HG02588 (cell line): ENCODE measurements around the gene GLT6D1.
"Not testable (repeated sequence)": the region's sequence is repeated elsewhere in the genome, so short reads cannot be mapped to it uniquely, and the experiment has no call there.

Source experiments
- ATAC-seq: cut with Tn5 transposase; IDR thresholded peaks from one replicate; pipeline ENCODE4 v1.9.1; 2021; ENCODE audit warnings: mild to moderate bottlenecking, moderate library complexity; ENCODE audit not compliant: unreplicated experiment

Gene GLT6D1

DNA sequence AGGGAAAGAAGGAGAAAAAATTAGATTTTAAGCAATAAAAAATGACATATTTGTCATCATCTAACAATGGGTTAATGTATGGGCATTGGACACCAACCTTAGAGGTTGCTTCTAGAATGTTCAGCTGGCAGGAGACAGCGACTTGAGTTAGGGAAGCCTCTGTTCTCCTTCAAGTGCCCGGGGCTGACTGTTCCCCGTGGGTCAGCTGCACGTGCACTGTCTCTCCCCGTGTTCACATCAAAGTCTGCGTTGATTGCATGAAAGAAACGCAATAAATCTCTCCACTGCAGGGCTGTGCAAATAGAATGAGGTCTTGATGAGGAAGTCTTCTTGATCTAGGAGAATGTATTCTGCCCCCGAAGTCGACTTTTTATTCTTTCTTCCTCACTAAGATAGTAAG lies at the start of gene GLT6D1:
Gene GLT6D1, minus strand, starts transcription at position 345 of the 400 bp plus-strand sequence. CDS start 353 bp downstream, outside the sequence.
- no peak for ATAC-seq

DNA sequence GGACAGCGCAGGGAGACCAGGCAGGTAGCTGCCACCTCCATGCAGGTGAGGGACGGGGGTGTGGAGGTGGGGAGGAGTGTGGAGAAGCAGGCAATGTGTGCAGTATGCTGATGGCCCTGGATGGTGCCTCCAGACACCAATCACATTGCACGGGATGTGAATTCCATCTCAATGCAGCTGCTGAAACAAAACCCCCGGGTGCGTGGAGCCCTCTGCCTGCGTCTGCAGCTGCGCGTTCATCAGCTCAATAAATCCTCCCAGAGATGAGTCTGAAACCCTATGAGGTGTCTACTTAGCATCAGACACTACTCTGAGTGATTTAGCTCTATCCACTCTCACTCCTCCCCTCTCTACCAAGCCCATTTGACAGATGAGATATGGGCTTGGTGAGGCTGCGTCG lies 49.7 kb upstream of the GLT6D1 start:
- ATAC-seq, result no peak

GRCh38 chr9:135687216-135687615 lies 47.9 kb upstream of the GLT6D1 start:
- ATAC-seq, result no peak

DNA sequence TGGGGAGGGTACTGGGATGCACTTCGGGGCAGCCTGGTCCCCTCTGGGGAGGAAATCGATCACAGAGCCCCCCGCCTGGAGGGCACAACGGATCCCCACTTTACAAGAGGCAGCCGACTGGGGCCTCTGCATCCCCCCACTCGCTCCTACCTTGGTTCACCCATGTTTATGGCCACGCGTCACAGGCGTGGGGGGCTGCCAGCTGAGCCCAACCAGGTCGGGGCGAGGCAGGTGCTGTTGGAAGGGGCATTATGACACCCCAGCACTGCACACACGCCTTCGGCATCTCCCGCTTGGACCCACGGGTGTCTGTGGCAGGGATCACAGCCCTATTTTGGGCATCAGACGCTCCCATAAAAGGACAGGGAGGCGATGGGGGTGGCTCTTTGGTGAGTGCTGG lies 45.4 kb upstream of the GLT6D1 start:
- no peak for ATAC-seq

DNA sequence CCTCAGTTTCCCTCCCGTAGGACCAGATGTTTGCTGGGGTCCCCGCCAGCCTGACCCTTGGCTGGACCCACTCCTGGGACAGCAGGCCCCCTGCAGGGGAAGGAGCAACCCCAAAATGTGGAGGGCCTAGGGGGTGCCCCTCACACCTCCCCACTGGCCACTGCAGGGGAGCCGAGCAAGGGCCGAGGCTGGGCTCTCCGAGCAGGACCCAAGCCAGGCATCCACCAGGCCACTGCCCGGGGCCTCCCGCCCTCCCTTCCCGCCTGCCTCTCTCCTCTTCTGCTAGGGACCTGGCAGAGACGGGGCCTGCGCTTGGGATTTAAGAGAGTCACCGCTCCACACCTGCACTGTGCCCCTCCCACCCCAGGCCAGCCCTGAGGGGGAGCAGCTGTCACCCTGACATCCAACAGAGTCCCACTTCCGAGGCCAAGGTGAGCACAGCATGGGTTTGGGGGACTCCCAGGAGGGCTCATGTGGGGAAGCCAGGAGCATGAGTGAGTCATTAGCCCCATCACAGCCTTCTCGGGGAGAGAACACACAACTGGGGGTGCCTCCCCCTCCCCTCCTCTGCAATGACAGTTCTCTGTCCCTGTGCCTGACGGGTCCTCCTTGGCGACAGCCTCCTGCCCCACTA lies 44.2 kb upstream of the GLT6D1 start:
- no peak for ATAC-seq

- no peak for ATAC-seq
These were observed 41.8 kb upstream of the GLT6D1 start for GRCh38 chr9:135681161-135681560.

DNA sequence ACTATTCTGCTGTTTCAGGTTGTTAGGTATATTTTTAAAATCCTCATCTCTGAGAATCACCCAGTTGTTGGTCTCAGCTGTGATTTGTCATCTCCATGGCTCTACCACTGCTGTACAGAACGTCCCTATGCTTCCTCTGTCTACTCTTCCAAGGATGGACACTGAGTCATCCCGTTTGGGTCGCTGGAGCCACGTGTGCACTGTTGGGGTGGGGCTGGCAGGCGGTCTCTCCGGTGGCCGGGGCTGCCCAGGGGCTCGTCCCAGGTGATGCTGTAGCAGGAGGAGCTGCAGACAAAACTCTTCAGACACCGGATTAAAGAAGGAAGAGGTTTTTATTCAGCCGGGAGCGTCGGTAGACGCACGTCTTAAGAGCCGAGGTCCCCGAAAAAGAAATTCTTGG lies 40.7 kb upstream of the GLT6D1 start:
- ATAC-seq, result no peak

- no peak for ATAC-seq
These were observed 39.1 kb upstream of the GLT6D1 start for GRCh38 chr9:135678236-135679017.

DNA sequence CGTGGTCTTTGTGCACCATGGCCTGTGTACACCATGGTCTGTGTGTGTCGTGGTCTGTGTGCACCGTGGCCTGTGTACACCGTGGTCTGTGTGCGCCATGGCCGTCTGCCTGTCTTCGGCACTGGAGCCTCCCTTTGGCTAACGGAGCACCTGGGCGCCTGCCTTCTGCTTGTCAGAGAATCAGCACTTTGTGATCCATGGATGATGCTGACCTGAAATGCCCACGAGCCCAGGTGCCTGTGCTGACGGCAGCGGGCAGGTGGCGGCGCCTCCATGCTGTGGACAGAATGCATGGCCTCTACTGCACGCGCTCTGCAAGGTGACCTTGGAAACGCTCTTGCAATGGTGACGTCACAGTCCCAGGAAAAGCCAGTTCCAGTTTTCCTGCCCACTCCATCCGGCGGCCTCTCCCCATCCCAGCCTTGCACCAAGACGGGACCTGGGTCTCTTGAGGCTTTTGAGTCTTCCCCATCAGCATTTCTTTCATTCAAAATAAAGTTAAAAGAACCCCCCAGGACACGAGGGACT lies 38.4 kb upstream of the GLT6D1 start:
- no peak for ATAC-seq

DNA sequence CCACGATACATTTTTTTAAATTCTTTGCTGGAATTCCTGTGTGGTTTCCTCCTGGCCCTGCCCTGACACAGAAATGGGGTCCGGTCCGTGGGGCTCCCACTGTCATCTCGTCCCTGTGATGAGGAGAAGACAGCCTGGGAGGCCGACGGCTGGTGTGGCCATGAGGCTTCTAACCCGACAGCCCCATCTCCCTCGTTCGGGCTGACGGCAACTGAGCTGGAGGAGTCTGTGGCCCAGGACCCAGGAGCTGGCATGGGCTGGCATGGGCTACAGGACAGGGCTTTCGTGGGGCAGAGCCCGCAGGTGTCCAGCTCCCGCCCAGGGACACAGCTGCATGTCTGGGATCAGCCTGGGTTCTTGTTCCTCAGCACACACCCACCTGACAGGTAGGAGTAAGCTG lies 37.6 kb upstream of the GLT6D1 start:
- no peak for ATAC-seq

DNA sequence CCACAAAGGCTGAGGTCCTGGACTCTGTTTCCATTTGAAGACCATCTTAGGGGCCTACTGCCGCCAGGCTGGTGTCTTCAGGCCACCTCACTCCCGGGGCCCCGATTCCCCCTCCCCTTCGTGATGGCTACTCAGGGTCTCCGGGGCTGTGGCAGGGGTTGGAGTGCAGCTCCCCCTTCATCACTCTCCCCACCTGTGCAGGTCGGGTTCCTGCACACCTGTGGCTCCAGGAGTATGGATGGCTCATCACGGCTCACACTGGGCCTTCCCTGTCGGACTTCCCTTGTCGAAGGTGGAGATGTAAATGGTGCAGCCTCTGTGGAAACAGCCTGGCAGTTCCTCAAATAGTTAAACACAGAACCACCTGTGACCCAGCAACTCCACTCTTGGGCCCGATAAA lies 35.6 kb upstream of the GLT6D1 start:
- no peak for ATAC-seq

DNA sequence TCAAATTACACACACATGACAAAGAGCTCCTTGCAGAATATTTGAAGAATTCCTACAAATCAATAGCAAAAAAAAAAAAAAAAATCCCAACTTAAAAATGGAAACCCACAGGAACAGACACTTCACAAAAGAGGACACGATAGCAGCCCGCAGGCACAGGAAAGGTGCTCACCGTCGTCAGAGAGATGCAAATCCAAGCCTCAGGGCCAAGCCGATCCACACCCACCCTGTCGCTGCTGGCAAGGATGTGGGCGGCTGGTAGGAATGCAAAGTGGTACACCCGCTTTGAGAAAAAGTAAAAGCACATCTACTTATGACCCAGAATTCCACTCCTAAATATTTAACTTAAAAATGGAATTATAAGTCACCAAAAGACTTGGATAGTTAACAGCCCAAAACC lies 34.6 kb upstream of the GLT6D1 start:
- no peak for ATAC-seq

DNA sequence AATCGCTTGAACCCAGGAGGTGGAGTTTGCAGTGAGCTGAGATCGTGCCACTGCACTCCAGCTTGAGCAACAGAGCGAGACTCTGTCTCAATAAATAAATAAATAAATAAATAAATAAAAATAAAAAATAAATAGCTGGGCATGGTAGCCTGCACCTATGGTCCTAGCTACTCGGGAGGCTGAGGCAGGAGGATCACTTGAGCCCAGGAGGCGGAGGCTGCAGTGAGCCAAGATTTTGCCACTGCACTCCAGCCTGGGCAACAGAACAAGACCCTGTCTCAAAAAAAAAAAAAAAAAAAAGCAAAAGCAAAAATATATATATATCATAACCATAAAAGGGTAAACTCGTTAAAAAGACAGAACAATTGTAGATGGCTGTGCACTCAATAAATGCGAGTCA lies 33.4 kb upstream of the GLT6D1 start:
- ATAC-seq, result not testable (repeated sequence)

DNA sequence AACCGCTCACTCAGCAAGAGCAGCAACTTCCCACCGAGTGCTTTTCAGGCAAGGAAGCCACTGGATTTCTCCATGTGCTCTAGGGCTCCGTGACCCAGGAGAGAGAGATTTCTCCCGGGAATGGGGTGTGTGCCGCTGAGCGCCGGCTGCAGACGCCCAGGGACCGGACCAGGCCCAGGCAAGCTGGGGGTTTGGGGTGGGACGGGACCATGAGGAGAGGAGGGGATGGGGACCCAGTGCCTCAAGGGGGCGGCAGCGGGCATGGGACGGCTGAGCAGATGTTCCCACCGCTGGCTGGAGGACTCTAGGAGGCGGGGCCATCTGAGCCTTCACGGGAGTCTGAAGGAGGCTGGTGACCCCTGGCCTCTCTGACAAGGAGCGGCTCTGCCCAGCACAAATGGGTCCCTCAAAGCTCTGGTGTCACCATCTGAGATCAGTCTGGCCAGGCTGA lies 32.3 kb upstream of the GLT6D1 start:
- ATAC-seq, result no peak

- ATAC-seq, result no peak
These were observed 31.6 kb upstream of the GLT6D1 start for GRCh38 chr9:135670721-135671590.

DNA sequence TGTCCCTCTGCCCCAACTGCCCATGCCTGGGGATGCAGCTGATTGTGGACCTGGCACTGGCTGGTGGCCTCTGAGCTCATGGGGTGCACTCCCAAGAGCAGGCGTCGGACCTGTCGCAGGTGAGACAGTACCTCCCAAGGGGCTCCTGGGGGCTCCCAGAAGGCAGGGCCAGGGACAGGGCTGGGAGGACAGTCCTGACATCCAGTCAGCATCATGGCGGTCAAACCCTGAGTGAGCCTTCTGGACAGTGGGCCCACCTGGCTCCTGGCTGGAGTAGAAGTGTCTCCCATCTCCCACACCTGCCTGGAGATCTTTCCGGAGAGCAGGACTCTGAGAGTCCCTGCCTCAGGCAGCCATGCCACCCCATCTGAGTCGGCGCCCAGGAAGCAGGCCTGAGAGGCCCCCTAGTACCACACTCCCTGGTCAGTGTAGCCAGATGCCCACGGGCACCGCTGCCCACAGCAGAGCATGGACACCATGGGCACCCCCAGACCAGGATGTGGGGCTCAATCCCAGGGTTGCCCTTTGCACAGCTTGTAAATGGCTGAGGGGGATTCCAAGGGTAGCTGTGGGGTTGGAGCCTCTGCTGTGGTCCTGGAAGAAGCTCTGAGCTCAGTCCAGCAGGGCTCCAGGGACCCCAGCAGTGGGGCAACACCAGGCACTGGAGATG lies 30.4 kb upstream of the GLT6D1 start:
- no peak for ATAC-seq

- ATAC-seq, result not testable (repeated sequence)
These were observed 29.7 kb upstream of the GLT6D1 start for GRCh38 chr9:135669018-135669417.

GRCh38 chr9:135667463-135668001 lies 28.2 kb upstream of the GLT6D1 start:
- no peak for ATAC-seq

- ATAC-seq, result no peak
These were observed 27.5 kb upstream of the GLT6D1 start for GRCh38 chr9:135666534-135667462.
